Endometrial microvascular endothelial cells (primary cell): ENCODE measurements around the gene AKAP12. TPM values are rescaled to one million over a fixed set of nuclear protein-coding genes. Genes with fewer than 3 reads are reported as not detected.

Experiments used
- in situ Hi-C: cut with HindIII; loops from 2 replicates; pipeline ENCODE4 v1.10.0; 2017; ENCODE audit warnings: low sequenced_read_pairs, low pct_unique_long_range_greater_than_20kb; ENCODE audit errors: inconsistent ontology term
- total RNA-seq: library from RNA; depleted of rRNA; stranded (reverse); fragments of >200 nt; gene quantifications from one replicate; pipeline ENCODE4 v1.2.3, GENCODE V29; 2015; ENCODE audit errors: inconsistent ontology term

AKAP12 gene
- total RNA-seq, 1 donor from 2014 or later = 121 TPM

GRCh38 chr6:151297886-151298285, 58.1 kb downstream of the AKAP12 start:
- in situ Hi-C loops = no loop called here

GRCh38 chr6:151299011-151299410, 59.2 kb downstream of the AKAP12 start:
- in situ Hi-C loops = no loop called here

- in situ Hi-C loops = loop anchor here (25.0 kb wide), 1 partner anchor 288 kb away; no protein-coding TSS in a partner anchor
Observed at GRCh38 chr6:151300267-151300991, 60.7 kb downstream of the AKAP12 start.

- in situ Hi-C loops = loop anchor here (25.0 kb wide), 1 partner anchor 289 kb away; no protein-coding TSS in a partner anchor
Observed at GRCh38 chr6:151301547-151301946, 61.8 kb downstream of the AKAP12 start.

GRCh38 chr6:151303231-151303630, 63.5 kb downstream of the AKAP12 start:
- in situ Hi-C loops = loop anchor here (25.0 kb wide), 1 partner anchor 291 kb away; no protein-coding TSS in a partner anchor

GRCh38 chr6:151306269-151306783, 66.6 kb downstream of the AKAP12 start:
- in situ Hi-C loops = loop anchor here (25.0 kb wide), 1 partner anchor 294 kb away; no protein-coding TSS in a partner anchor

- in situ Hi-C loops = loop anchor here (25.0 kb wide), 1 partner anchor 295 kb away; no protein-coding TSS in a partner anchor
Observed at GRCh38 chr6:151307501-151307900, 67.7 kb downstream of the AKAP12 start.

GRCh38 chr6:151309619-151310018, 69.9 kb downstream of the AKAP12 start:
- in situ Hi-C loops = loop anchor here (25.0 kb wide), 1 partner anchor 297 kb away; no protein-coding TSS in a partner anchor

GRCh38 chr6:151310279-151310678, 70.5 kb downstream of the AKAP12 start:
- in situ Hi-C loops = loop anchor here (25.0 kb wide), 1 partner anchor 298 kb away; no protein-coding TSS in a partner anchor

GRCh38 chr6:151310852-151311767, 71.3 kb downstream of the AKAP12 start:
- in situ Hi-C loops = loop anchor here (25.0 kb wide), 1 partner anchor 299 kb away; no protein-coding TSS in a partner anchor

- in situ Hi-C loops = loop anchor here (25.0 kb wide), 1 partner anchor 301 kb away; no protein-coding TSS in a partner anchor
Observed at GRCh38 chr6:151313066-151313491, 73.3 kb downstream of the AKAP12 start.

- in situ Hi-C loops = loop anchor here (25.0 kb wide), 1 partner anchor 303 kb away; no protein-coding TSS in a partner anchor
Observed at GRCh38 chr6:151315661-151316060, 75.9 kb downstream of the AKAP12 start.

GRCh38 chr6:151317103-151317994, 77.6 kb downstream of the AKAP12 start:
- in situ Hi-C loops = loop anchor here (25.0 kb wide), 1 partner anchor 305 kb away; no protein-coding TSS in a partner anchor

- in situ Hi-C loops = loop anchor here (25.0 kb wide), 1 partner anchor 306 kb away; no protein-coding TSS in a partner anchor
Observed at GRCh38 chr6:151317995-151318365, 78.2 kb downstream of the AKAP12 start.

- in situ Hi-C loops = loop anchor here (25.0 kb wide), 1 partner anchor 308 kb away; no protein-coding TSS in a partner anchor
Observed at GRCh38 chr6:151320140-151320539, 80.4 kb downstream of the AKAP12 start.

GRCh38 chr6:151321438-151321837, 81.7 kb downstream of the AKAP12 start:
- in situ Hi-C loops = loop anchor here (25.0 kb wide), 1 partner anchor 309 kb away; no protein-coding TSS in a partner anchor

GRCh38 chr6:151322570-151322969, 82.8 kb downstream of the AKAP12 start:
- in situ Hi-C loops = loop anchor here (25.0 kb wide), 1 partner anchor 310 kb away; no protein-coding TSS in a partner anchor
